HG02870 (cell line): ENCODE data around the gene GRIK5.
"Not testable (repeated sequence)": the region's sequence is repeated elsewhere in the genome, so short reads cannot be mapped to it uniquely, and the experiment has no call there.

ENCODE experiments used
- ATAC-seq: cut with Tn5 transposase; IDR thresholded peaks from one replicate; pipeline ENCODE4 v1.9.1; 2021; ENCODE audit warnings: mild to moderate bottlenecking, moderate library complexity; ENCODE audit not compliant: unreplicated experiment

GRIK5 gene

GRCh38 chr19:42018503-42019193 lies 51.4 kb downstream of the GRIK5 start:
- ATAC-seq: no peak

- ATAC-seq: no peak
These were observed 53.0 kb downstream of the GRIK5 start for GRCh38 chr19:42017040-42017439.

GRCh38 chr19:42012747-42013146 lies 57.3 kb downstream of the GRIK5 start:
- not testable (repeated sequence) for ATAC-seq

GRCh38 chr19:42010245-42011126 lies 59.5 kb downstream of the GRIK5 start:
- no peak for ATAC-seq

GRCh38 chr19:42006569-42006968 lies 63.4 kb downstream of the GRIK5 start:
- no peak for ATAC-seq

GRCh38 chr19:42005504-42005903 lies 64.5 kb downstream of the GRIK5 start:
- no peak for ATAC-seq

GRCh38 chr19:42003506-42004294 lies 66.3 kb downstream of the GRIK5 start:
- no peak for ATAC-seq

GRCh38 chr19:41999878-42000208 lies 70.2 kb downstream of the GRIK5 start:
- no peak for ATAC-seq

- no peak for ATAC-seq
These were observed 70.7 kb downstream of the GRIK5 start for GRCh38 chr19:41999071-41999877.

GRCh38 chr19:41998246-41999020 lies 71.6 kb downstream of the GRIK5 start:
- no peak for ATAC-seq

GRCh38 chr19:41997851-41998229 lies 72.2 kb downstream of the GRIK5 start:
- ATAC-seq: no peak

- ATAC-seq: no peak
These were observed 72.7 kb downstream of the GRIK5 start for GRCh38 chr19:41997121-41997850.

- no peak for ATAC-seq
These were observed 73.8 kb downstream of the GRIK5 start for GRCh38 chr19:41995959-41996797.

- no peak for ATAC-seq
These were observed 74.7 kb downstream of the GRIK5 start for GRCh38 chr19:41994994-41995958.

- ATAC-seq: no peak
These were observed 75.5 kb downstream of the GRIK5 start for GRCh38 chr19:41994521-41994971.

- ATAC-seq: no peak
These were observed 76.2 kb downstream of the GRIK5 start, which contains the start of gene ATP1A3 for GRCh38 chr19:41993612-41994483. Gene ATP1A3, minus strand, starts transcription at chr19:41994230. Its CDS starts 154 bp downstream, at chr19:41994076.
